Measurements from ENCODE around the gene SLC35F1.

Gene SLC35F1

GRCh38 chr6:117906507-117906957, 532 bp upstream of the SLC35F1 start:
- no peak for TF ChIP-seq CTCF (conservative IDR thresholded peaks at IDR 0.05; ENCODE audit: low read depth)
- CTCF ChIA-PET = no interaction called here
- H3K27ac ChIP-seq = no peak overlapping the region
- POLR2A ChIA-PET (ENCODE audit: low non-redundant PET) = no interaction called here
- DNase-seq (ENCODE audit: low spot score) = peak; percentile 17

- no peak for TF ChIP-seq CTCF (conservative IDR thresholded peaks at IDR 0.05; ENCODE audit: low read depth)
- ChIA-PET CTCF (interaction anchor here (0.5 kb wide), 1 partner anchor 19 kb away, joined by 4 read pairs; no protein-coding TSS in a partner anchor), POLR2A (ENCODE audit: low non-redundant PET) (no interaction called here)
- no peak for DNase-seq (ENCODE audit: low spot score)
- H3K27ac ChIP-seq = no peak overlapping the region
Measured at GRCh38 chr6:117907601-117908245, 659 bp downstream of the SLC35F1 start.

GRCh38 chr6:117908246-117909068, 1.4 kb downstream of the SLC35F1 start:
- ChIA-PET CTCF (interaction anchor here (0.8 kb wide), 1 partner anchor 1343 kb away, joined by 3 read pairs; no protein-coding TSS in a partner anchor), POLR2A (ENCODE audit: low non-redundant PET) (no interaction called here)
- no peak for DNase-seq (ENCODE audit: low spot score)
- H3K27ac ChIP-seq = no peak overlapping the region
- no peak for TF ChIP-seq CTCF (conservative IDR thresholded peaks at IDR 0.05; ENCODE audit: low read depth)

- POLR2A ChIA-PET (ENCODE audit: low non-redundant PET) = no interaction called here
- H3K27ac ChIP-seq = no peak overlapping the region
- no peak for DNase-seq (ENCODE audit: low spot score)
- TF ChIP-seq CTCF (conservative IDR thresholded peaks at IDR 0.05; ENCODE audit: low read depth) = no peak
- CTCF ChIA-PET = no interaction called here
Measured at GRCh38 chr6:117909638-117910037, 2.6 kb downstream of the SLC35F1 start.

GRCh38 chr6:117910549-117910948, 3.5 kb downstream of the SLC35F1 start:
- DNase-seq (ENCODE audit: low spot score) = no peak
- ChIA-PET CTCF (no interaction called here), POLR2A (ENCODE audit: low non-redundant PET) (no interaction called here)
- H3K27ac ChIP-seq = no peak overlapping the region
- no peak for TF ChIP-seq CTCF (conservative IDR thresholded peaks at IDR 0.05; ENCODE audit: low read depth)

- DNase-seq (ENCODE audit: low spot score) = no peak
- H3K27ac ChIP-seq = no peak overlapping the region
- ChIA-PET CTCF (no interaction called here), POLR2A (ENCODE audit: low non-redundant PET) (no interaction called here)
- TF ChIP-seq CTCF (conservative IDR thresholded peaks at IDR 0.05; ENCODE audit: low read depth) = no peak
Measured at GRCh38 chr6:117911150-117911549, 4.1 kb downstream of the SLC35F1 start.
